ENCODE data around the gene CANX.

Gene CANX

DNA sequence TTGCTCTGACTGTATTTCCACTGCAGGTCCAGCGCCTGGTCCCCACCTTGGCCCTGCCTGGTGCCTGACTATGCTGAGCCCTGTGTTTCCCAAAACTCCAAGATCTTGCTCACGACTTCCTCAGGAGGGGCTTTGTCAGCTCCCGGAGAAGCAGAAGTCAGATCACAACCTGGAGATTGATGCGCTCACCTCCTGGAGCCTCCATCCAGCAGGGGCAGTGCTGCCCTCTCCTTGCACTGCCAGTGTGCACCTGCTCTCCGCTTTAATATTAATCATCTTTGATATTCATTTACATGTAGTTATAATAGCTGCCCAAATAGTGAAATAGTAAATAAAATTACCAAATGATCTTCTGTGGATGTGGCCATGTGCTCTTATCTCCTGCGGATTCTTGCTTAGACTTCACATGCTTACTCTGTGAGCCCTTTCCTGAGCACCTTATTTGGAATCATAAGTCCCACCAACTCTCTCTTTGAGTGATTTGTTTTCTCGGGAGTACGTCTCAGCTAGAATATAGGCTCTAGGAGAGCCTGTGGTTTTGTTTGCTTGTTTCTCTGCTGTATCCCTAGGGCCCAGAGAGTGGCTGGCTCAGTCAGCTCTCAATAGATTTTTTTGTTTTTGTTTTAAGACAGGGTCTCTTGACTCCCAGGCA is 51.2 kb downstream of the CANX start:
- DNase-seq (ENCODE audit: low spot score) = no peak

DNA sequence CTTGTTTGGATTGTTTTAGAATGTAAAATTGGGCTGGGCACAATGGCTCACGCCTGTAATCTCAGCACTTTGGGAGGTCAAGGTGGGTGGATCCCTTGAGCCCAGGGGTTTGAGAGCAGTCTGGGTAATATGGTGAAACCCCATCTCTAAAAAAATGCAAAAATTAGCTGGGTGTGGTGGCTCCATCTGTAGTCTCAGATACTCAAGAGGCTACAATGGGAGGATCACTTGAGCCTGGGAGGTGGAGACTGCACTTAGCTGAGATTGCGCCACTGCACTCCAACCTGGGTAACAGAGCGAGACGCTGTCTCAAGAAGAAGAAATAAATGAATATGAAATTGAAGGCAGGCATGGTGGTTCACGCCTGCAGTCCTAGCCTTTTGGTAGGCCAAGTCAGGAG is 55.2 kb downstream of the CANX start:
- no peak for DNase-seq (ENCODE audit: low spot score)

DNA sequence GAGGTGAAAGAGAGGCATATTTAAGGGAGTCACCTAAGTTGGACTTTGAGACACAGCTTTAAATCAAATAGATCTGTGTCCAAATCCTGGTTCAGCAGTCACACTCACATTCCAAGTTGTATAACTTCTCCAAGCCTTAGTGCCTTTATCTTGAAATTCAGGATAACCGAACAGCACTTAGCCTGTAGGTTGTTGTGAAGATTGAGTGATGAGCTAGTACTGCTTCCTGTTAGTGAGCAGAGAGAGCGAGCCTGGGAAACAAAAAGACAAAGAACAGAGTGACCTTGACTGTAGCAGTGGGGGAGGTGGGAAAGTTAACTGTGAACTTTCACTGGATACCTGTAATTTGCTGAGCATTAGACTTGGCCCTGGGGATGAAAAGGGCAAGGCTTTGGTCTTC is 56.3 kb downstream of the CANX start:
- DNase-seq (ENCODE audit: low spot score) = no peak

- no peak for DNase-seq (ENCODE audit: low spot score)
Measured at GRCh38 chr5:179758955-179759354, 60.2 kb downstream of the CANX start.

GRCh38 chr5:179759581-179760551 is 61.1 kb downstream of the CANX start:
- DNase-seq (ENCODE audit: low spot score) = no peak

DNA sequence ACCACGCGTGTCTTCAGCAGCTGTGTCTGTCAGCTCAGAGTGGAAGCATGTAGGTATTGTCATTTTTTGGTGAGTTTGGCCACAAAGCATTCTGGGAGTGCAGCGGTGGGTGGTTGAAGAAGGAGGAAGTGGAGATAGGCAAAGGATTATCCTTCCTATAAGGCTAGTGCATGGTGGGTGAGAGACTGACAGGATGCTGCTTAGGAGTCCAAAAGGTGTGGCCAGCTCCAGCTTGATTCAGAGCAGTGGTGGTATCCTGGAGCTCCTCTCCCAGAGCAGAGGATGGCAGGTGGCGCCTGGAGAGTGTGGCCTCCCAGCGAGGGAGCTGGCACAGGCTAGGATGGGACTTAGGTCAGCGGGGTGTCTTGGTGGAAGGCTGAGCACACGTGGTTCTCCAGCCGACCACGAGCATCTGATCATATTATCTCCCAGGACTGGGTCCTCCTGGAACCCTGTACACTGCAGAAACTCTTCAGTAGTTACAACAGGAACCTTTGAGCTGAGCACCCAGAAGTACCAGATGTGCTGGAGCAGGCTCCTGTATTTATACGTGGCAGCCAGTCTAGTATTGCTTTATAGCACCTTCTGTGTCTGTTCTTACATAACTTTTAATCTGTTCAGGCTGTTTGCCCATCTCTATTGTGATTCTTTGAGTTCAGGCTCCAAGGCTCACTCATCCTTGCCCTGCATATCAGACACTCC is 63.5 kb downstream of the CANX start:
- no peak for DNase-seq (ENCODE audit: low spot score)

GRCh38 chr5:179762781-179763176 is 64.0 kb downstream of the CANX start:
- no peak for DNase-seq (ENCODE audit: low spot score)

DNA sequence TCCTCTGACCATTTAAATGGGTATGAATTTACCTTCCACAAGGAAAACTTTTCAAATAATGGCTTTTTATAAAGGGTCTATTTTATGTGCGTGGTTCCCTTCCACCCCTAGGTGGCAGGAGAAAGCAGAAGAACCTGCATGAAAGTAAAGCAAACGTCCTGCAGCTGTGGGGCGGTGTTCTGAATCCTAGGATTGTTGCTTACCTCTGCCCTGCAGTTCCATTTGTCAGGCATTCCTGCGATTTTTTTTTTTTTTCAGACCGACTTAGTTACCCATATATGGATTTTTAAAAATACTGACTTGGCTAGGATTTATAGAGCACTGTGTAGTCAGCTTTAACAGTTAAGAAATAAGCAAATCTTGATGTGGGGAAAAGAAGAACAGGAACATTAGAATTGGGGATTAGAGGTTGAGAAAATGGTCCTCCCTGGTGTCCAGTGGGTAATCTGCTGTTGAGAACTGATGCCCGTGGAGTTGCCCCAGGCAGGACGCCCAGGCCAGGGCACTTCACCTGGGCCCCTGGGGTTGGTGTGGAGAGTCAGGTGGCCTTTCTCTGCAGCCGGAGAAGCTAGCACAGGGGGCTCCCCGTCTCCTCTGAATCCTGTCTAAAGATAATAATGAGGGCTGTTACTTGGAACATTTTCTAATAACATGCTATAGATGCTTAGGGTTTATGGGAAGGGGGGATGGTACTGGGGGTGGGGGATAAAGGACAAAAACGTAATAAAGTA is 64.6 kb downstream of the CANX start:
- peak; percentile 70 for DNase-seq (ENCODE audit: low spot score)

- no peak for DNase-seq (ENCODE audit: low spot score)
Measured at GRCh38 chr5:179764056-179764455, 65.3 kb downstream of the CANX start.

DNA sequence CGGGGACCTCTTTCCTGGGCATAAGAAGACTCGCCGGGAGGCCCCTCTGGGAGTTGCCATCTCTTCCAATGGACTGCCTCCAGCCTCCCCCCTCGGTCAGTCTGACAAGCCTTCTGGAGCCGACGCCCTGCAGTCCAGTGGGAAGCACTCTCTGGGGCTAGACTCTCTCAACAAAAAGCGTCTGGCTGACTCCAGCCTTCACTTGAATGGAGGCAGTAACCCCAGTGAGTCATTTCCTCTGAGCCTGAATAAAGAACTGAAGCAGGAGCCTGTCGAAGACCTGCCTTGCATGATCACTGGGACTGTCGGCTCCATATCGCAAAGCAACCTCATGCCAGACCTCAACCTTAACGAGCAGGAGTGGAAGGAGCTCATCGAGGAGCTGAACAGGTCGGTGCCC is 66.6 kb downstream of the CANX start:
- DNase-seq (ENCODE audit: low spot score) = no peak

DNA sequence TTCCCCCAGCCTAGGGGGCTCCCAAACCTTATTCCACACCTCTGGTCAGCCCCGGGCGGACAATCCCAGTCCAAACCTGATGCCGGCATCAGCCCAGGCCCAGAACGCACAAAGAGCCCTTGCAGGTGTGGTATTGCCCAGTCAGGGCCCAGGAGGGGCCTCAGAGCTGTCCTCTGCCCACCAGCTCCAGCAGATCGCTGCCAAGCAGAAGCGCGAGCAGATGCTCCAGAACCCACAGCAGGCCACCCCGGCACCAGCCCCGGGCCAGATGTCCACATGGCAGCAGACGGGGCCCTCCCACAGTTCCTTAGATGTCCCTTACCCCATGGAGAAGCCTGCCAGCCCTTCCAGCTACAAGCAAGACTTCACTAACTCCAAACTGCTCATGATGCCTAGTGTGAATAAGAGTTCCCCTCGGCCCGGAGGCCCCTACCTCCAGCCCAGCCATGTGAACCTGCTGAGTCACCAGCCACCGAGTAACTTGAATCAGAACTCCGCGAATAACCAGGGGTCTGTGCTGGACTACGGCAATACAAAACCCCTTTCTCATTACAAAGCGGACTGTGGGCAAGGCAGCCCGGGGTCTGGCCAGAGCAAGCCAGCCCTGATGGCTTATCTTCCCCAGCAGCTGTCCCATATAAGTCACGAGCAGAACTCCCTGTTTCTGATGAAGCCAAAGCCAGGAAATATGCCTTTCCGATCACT is 67.4 kb downstream of the CANX start:
- no peak for DNase-seq (ENCODE audit: low spot score)

DNA sequence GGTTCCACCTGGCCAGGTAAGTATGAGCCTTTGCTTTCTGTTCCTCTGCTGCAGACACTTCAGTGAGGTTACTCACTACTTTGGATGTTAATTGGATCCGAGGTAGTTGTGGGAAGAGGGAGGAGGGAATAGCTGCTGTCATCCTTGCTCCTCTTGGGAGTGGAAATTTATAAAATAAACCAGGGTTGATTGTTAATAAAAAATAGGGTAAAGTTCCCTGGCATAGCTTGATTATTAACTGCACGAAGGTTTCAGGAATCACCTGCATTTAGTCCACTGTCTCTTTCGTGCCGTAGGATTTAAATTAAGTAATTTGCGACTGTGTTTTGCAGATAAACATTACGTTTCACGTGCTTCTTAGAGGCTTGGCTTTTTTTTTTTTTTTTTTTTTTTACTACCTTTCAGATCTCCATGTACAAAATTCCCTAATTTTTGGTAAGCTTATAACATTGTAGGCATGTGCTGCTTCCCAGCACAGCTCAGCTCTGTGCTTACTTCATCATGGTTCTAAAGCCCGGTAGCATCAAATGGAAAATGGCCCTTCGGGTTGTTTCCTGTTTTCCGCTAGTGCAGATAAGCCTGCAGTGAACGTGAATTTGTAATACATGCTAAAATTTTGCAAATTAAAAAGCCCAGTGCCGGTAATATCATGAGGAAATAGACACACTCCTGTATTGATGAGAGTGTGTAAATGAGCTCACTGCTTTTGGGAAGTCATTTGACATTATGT is 68.1 kb downstream of the CANX start:
- DNase-seq (ENCODE audit: low spot score) = no peak

- no peak for DNase-seq (ENCODE audit: low spot score)
Measured at GRCh38 chr5:179767496-179768100, 68.8 kb downstream of the CANX start.

DNA sequence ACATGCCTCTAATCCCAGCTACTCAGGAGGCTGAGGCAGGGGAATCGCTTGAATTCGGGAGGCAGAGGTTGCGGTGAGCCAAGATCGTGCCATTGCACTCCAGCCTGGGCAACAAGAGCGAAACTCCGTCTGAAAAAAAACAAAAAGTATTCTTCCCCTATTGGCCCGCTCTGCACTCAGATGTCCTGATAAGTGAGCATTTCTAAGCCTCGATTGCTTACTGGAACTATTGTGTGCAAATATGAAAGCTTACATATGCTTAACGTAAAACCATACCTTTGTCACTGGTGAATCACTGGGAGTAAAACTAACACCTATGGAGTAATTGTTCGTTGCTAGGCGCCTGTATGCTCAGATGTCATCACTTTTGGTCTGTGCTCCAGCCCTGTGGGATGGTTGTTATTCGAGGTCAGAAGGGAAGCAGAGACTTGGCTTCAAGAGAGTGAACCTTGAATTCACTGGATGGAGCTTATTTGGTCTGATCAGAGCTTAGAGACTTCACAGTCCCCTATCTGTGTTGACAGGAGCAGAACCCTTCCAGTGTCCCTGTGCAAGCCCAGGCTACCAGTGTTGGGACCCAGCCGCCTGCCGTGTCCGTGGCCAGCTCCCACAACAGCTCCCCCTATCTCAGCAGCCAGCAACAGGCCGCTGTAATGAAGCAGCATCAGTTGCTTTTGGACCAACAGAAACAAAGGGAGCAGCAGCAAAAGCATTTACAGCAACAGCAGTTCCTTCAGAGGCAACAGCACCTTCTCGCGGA is 69.7 kb downstream of the CANX start:
- DNase-seq (ENCODE audit: low spot score) = no peak

GRCh38 chr5:179769271-179769670 is 70.5 kb downstream of the CANX start:
- DNase-seq (ENCODE audit: low spot score) = no peak

DNA sequence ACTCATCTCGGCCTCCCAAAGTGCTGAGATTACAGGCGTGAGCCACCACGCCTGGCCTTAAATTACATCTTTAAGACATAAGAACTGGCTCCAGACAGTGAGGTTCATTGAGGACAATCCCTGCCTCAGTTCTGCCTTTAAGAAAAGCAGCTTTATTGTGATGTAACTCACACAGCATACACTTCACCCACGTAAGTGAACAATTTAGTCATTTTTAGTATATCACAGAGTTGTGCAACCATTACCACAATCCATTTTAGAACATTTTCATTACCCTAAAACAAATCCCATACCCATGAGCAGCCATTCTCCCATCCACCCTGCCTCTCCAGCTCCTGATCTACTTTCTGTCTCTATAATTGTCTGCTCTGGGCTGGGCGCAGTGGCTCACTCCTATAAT is 71.0 kb downstream of the CANX start:
- no peak for DNase-seq (ENCODE audit: low spot score)

- no peak for DNase-seq (ENCODE audit: low spot score)
Measured at GRCh38 chr5:179771311-179771895, 72.6 kb downstream of the CANX start.

DNA sequence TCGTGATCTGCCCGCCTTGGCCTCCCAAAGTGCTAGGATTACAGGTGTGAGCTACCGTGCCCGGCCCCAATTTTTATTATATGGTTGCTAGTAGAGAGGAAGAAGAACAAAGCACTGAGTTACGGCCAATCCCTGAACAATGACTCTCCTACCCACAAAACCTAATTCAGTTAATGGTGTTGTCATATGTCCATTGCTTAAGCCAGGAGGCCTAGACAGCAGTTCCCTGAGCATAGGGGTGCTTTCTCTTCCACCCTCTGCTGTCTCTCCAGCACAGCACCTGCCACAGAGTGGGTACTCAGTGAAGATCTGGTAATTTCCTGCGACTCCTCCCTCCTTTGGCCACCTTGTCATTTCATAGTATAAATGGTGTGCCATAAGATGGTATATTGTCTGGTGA is 73.6 kb downstream of the CANX start:
- DNase-seq (ENCODE audit: low spot score) = no peak

DNA sequence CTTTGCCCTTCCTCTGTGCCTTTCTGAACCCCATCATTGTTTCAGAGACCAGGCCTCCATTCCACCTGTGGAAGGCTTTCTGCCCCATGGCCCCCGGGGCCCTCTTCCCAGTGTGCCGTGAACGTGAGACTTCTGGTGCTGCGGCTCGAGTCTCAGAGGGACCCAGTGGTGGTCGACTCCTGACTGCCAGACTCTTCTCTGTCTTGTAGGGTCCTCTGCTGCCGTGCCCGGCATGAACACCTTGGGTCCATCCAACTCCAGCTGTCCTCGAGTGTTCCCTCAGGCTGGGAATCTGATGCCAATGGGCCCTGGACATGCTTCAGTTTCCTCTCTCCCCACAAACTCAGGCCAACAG is 74.9 kb downstream of the CANX start:
- no peak for DNase-seq (ENCODE audit: low spot score)
